Glomerular endothelial cell (primary cell): Measurements from ENCODE around the gene NOXA1. TPM values are rescaled to one million over a fixed set of nuclear protein-coding genes. Genes with fewer than 3 reads are reported as not detected.

Source experiments
- DNase-seq: peaks from one replicate; pipeline ENCODE4 v3.0.0-alpha.2; 2011; ENCODE audit warnings: low read depth, low spot score; ENCODE audit errors: extremely low read depth
- total RNA-seq: library from RNA; depleted of rRNA; stranded (reverse); fragments of >200 nt; gene quantifications from 2 replicates; pipeline ENCODE4 v1.2.3, GENCODE V29; 2015

Gene NOXA1
- total RNA-seq, 1 donor from 2014 or later = 1.2 TPM

GRCh38 chr9:137423514-137424291 lies 510 bp downstream of the NOXA1 start:
- DNase-seq = no peak

- no peak for DNase-seq
These were observed 3.0 kb downstream of the NOXA1 start for GRCh38 chr9:137426018-137426681.

GRCh38 chr9:137427454-137428310 lies 4.5 kb downstream of the NOXA1 start:
- DNase-seq = no peak

GRCh38 chr9:137428311-137428630 lies 5.1 kb downstream of the NOXA1 start:
- no peak for DNase-seq

DNA sequence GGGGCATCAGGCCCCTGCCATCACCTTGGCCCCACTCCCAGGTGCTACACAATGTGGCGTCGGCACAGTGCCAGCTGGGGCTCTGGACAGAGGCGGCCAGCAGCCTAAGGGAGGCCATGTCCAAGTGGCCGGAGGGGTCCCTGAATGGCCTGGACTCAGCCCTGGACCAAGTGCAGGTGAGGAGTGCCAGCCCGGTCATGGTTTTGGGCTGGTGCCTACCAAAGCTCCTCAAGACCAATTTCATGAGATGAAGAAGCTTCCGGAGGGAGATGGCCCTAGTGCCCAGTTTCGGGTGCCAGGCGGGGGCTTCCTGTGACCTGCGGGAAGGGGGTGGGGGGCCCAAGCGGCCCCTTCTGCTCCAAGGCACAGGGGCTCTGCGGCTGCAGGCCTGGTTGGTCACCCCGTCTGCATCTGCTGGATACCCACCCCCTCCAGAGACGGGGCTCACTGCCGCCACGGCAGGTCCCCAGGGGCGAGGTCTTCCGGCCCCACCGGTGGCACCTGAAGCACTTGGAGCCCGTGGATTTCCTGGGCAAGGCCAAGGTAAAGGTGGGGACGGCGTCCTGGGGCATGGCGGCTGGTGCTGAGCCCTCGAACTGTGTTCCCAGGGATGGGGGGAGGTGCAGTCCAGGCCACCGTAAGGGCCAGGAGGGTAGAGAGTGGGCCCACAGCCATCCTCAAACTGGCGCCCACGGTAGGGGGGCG lies 5.8 kb downstream of the NOXA1 start:
- DNase-seq = no peak

GRCh38 chr9:137429546-137429890 lies 6.3 kb downstream of the NOXA1 start:
- DNase-seq = no peak

DNA sequence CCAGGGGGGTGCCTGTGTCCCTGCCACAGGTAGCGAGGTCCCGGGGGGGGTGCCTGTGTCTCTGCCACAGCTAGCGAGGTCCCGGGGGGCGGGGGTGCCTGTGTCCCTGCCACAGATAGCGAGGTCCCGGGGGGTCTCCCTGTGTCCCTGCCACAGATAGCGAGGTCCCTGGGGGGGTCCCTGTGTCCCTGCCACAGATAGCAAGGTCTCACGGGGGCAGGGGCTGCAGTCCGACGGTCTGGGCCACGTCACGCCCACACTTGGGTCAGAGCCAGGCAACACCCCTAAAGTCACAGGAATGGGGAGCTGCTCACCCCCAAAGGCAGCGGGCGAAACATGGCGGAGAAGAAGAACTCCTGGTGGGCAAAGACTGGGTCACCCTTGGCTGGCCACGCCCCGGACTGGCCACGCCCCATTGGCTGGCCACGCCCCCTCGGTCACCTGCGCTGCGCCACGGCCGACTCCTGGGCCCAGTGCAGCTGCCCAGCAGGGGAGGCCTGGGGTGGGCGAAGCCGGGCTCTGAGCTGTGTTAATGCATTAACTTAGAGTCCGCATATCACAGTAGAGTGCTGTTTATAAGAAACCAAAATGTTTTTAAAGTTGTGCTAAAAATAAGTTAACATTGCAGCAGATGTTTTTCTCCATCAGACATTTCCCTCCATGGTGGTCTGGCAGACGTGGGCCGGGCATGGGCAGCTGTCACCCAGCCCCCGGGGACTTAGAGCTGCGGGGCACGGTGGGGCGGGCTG lies 7.0 kb downstream of the NOXA1 start:
- no peak for DNase-seq

DNA sequence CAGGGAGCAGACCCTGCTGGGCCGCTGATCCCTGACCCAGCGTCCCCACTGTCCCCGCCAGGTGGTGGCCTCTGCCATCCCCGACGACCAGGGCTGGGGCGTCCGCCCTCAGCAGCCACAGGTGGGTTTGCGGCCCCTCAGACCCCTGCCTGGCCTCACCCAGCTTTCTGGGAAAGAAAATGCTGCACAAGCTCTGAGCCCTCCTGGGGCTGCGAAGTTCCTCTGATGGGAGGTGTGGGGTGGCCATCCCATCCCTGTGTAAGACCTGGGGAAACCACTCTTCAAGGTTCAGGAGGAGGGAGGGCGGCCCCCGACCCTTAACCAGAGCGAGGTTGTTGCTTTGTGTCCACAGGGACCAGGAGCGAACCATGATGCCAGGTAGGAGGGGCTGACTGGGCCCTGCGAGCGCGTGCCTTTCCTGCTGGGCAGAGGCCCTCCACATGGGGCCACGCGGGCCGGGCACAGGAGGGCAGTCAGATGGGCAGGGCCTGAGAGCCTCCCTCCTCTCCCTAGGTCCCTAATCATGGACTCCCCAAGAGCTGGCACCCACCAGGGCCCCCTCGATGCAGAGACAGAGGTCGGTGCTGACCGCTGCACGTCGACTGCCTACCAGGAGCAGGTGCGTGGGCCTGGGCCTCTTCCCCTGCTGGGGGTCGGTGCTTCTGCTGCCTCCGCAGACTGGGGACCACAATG lies 7.7 kb downstream of the NOXA1 start:
- no peak for DNase-seq

DNA sequence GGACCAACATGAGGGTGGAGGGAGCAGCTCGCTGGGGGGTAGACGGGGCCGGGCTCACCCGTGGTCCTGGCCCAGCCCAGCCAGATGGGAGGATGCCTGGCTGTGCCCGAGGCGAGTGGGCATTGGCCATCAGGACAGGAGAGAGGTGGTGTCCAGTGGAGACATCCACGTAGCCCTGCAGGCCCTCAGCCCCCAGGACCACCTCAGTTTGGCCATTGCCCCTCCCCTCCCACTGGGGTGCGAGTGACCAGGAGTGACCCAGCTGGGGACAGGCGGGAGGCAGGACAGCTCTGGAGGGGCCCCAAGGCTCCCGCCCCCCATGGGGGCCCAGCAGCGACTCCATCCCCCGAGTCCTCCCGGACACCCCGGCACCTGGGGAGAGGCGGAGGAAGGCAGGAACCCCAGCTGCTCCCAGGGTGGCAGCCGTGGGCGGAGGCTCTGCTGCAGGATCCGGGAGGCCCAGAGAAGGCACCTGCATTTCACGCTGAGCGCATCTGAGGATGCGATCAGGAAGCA lies 8.3 kb downstream of the NOXA1 start:
- no peak for DNase-seq

DNA sequence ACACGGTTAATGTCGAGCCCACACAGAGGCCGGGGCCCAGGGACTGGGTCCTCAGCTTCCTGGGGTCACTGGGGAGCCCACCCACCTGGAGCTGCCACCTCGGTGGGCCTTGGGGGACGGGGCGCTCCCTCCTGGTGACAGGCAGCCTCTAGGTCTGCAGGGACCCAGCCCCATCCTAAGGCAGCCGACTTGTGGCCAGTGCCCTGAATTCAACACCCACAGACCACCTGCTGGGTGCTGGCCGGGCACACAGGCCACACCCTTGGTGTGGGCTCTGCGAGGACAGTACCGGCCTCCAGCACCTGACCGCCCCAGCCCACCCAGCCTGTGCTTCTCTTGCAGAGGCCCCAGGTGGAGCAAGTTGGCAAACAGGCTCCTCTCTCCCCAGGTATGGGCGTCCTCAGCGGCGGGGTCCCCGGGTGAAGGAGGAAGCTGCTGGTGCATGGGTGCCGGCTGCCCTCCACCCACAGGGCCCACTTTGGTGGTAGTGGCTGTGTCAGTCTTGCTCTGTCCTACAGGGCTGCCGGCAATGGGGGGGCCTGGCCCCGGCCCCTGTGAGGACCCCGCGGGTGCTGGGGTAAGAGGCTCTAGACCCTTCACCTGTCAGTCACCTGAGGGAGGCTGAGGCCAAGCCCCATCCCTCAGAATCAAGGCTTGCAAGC lies 9.6 kb downstream of the NOXA1 start:
- no peak for DNase-seq

DNA sequence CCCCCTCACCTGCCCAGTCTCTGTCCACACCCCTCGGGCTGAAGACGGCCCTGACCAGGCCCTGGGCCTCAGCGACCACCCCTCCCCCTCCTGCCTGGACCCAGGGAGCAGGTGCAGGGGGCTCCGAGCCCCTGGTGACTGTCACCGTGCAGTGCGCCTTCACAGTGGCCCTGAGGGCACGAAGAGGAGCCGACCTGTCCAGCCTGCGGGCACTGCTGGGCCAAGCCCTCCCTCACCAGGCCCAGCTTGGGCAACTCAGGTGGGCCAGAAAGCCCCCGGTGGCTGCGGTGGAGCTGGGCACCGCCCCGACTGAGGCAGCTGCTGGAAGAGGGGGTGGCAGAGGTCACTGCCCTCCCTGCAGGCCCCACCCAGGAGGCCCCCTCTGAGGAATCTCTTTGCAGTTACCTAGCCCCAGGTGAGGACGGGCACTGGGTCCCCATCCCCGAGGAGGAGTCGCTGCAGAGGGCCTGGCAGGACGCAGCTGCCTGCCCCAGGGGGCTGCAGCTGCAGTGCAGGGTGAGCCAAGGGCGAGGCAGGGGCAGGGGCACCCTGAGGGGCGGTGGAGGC lies 10.2 kb downstream of the NOXA1 start:
- no peak for DNase-seq

GRCh38 chr9:137433916-137434431 lies 10.8 kb downstream of the NOXA1 start:
- no peak for DNase-seq

DNA sequence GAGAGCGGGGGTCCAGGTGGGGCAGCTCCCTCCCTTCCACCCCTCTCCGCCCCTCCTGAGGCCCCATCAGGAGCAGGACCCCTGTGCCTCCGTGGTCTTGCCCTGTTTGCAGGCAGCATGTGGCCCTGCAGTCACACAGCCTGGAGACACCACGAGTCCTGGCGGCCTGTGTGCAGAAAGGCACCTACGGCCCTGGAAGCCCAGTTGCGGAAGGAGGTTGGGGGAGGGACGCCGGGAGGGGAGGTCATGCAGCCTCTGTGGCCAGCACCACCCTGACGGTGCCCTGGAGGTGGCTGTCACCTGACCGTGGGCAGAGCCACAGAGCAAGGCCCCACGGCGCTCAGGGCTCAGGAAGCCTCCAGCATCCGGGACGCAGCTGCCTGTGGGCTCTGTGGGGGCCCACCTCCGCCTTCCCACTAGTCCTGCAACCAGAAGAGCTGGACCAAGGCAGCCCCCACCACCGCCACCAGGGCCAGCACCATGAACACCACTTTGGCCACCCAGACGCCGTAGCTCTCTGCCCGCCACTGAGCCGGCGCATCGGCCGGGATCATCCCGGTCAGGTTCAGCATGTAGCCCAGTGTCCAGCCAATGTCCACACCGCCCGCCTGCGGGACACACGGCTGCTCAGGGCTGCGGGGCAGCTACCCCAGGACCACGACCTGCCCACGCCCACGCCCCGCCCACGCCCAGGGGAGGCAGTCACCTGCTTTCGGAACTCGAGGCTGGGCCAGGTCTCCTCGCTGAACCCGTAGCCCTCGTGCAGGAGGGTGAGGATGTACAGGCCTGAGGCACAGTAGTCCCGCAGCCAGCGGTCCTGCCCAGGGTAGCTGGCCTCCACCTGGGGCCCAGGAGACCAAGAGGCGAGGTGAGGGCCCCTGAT lies 11.5 kb downstream of the NOXA1 start:
- DNase-seq = no peak

GRCh38 chr9:137435381-137435891 lies 12.2 kb downstream of the NOXA1 start:
- no peak for DNase-seq

- DNase-seq = no peak
These were observed 13.0 kb downstream of the NOXA1 start for GRCh38 chr9:137435980-137436760.

DNA sequence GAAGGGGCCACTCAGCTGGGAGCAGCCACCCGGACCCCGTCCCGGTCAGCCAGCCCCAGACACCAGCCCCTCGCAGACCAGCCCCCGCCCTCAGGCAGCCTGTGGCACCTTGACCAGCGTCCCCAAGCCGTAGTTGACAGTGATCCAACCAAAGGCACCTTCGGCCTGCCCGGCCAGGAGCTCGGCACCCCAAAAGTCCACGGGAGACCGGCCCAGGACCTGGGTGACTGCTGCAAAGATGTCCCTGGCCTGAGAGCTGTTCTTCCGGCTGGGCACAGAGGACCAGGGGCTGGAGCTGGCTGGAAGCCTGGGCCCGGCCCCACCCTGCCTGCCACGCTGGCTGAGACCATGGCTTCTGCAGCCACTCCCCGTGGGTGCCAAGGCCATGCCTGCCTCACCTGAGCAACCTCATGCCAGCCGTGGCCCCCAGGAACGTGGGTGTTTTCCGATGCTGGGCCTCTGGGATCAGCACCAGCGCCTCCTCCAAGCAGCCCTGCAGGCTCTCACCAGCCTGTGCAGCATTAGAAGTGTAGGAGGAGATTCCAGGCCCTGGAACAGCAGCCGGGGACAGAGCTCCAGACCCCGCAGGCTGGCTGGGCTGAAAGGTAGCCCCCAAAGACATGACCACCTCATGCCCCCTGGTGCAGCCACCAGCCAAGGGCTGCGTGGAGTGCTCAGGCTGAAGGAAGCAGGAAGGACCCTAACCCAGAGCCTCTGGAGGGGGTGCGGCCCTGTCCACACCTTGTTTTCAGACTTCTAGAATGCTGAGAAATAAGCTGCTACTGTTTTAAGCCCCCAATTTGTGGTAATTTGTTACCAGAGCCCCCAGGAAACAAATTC lies 13.8 kb downstream of the NOXA1 start:
- DNase-seq = no peak
